Erythroblast (primary cell): ENCODE measurements around the gene SMYD1.

ENCODE experiments used
- GATA1 ChIP-seq: IDR thresholded peaks from 2 replicates; pipeline ENCODE4 v1.6.1; 2011; ENCODE audit warnings: low read depth, mild to moderate bottlenecking, control low read depth, low read length, moderate library complexity
- POLR2A ChIP-seq: IDR thresholded peaks from 2 replicates; pipeline ENCODE4 v1.6.1; 2011; ENCODE audit warnings: mild to moderate bottlenecking, low read length

- TF ChIP-seq POLR2A (no peak), GATA1 (no peak)
Observed at GRCh38 chr2:88060907-88061275, 6.7 kb upstream of the SMYD1 start.
